ENCODE results near the gene PEX26.

GRCh38 chr22:18118345-18118915, 40.6 kb downstream of the PEX26 start:
- TF ChIP-seq EZH2 (IDR thresholded peaks at IDR 0.05; ENCODE audit: borderline replicate concordance, low read depth, low read length, severe bottlenecking) = no peak
- TF ChIP-seq CTCF (IDR thresholded peaks at IDR 0.05; ENCODE audit: borderline replicate concordance, extremely low read depth, low read length, poor library complexity, severe bottlenecking) = no peak

Data from DND-41 (cell line).